ENCODE results near the gene MRPL44.

MRPL44 gene

DNA sequence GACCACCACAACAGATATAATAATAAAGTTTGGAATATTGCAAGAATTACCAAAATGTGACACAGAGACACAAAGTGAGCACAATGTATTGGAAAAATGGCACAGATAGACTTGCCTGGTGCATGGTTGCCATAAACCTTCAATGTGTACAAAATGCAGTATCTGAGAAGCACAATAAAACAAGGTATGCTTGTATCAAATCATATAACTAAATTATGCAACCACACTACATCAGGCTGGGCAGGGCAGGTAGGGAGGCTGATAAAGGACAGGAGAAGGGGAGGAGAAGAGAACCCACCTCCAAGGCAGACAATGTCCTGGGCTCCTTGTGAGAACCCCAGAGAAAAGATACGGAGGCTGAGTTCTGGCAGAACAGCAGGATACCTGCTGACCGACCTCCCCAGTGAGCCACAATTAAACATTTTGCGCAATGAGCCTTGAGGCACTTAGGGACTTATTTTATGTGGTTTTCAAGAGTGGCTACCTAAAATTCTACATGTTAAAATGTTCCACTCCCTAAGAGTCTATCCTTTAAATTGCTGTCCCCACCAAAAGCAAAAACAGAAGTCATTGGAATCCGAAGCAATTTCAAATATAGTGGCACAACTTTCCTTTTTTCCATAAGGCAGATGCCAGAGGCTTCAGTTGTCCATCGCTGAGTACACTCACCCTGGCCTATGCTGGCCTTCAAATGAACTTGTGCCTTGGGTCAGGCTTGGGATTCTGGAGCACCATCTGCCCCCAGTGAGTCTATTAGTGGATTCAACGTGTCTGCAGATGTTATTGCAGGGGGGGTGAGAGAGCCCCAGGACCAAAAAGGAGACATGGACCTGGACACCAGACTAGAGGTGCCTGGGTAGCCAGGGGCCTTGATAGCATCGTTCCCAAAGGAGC, 28.9 kb upstream of the MRPL44 start:
- H3K4me3 ChIP-seq (ENCODE audit: control insufficient read depth, low read depth, low read length), result no peak overlapping the region
- TF ChIP-seq, protein P1, sequence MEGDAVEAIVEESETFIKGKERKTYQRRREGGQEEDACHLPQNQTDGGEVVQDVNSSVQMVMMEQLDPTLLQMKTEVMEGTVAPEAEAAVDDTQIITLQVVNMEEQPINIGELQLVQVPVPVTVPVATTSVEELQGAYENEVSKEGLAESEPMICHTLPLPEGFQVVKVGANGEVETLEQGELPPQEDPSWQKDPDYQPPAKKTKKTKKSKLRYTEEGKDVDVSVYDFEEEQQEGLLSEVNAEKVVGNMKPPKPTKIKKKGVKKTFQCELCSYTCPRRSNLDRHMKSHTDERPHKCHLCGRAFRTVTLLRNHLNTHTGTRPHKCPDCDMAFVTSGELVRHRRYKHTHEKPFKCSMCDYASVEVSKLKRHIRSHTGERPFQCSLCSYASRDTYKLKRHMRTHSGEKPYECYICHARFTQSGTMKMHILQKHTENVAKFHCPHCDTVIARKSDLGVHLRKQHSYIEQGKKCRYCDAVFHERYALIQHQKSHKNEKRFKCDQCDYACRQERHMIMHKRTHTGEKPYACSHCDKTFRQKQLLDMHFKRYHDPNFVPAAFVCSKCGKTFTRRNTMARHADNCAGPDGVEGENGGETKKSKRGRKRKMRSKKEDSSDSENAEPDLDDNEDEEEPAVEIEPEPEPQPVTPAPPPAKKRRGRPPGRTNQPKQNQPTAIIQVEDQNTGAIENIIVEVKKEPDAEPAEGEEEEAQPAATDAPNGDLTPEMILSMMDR (IDR thresholded peaks at IDR 0.05; ENCODE audit: control insufficient read depth, insufficient read depth, low read depth, low read length, missing control alignments), result no peak
- no peak for DNase-seq (ENCODE audit: low read depth)

DNA sequence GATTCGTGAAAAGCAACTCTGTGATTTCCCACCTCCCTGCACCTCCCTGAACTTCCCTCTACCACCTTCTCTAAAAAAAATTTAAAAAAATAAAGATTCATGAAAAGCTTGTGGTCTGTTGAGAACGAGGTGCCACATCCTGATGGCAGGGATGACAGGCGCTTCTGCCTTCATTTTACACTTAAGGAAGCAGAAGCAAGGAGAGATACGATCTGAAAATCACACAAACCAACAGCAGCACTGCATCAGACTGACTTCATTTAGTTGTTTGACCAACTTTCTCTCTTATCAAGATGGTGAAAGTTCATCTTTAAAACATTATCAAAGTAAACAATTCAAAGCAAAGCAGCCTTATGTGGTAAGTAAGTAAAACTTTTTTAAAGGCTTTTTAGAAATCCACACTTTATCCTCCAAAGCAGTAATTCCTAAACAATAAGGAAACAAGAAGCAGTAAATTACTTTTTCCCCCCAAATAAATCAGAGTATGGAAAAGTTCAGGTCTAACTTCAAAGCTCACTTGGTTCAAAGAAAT, 27.6 kb upstream of the MRPL44 start:
- no peak overlapping the region for H3K4me3 ChIP-seq (ENCODE audit: control insufficient read depth, low read depth, low read length)
- no peak for DNase-seq (ENCODE audit: low read depth)

GRCh38 chr2:223930103-223930976, 26.9 kb upstream of the MRPL44 start:
- TF ChIP-seq, protein P1 (IDR thresholded peaks at IDR 0.05; ENCODE audit: control insufficient read depth, insufficient read depth, low read depth, low read length, missing control alignments), result no peak
- DNase-seq (ENCODE audit: low read depth), result no peak

More for the DNA sequence above, 27.6 kb upstream of the MRPL44 start:
- TF ChIP-seq, protein P1 (IDR thresholded peaks at IDR 0.05; ENCODE audit: control insufficient read depth, insufficient read depth, low read depth, low read length, missing control alignments), result no peak

GRCh38 chr2:223932816-223933800, 24.2 kb upstream of the MRPL44 start:
- no peak for DNase-seq (ENCODE audit: low read depth)
- no peak overlapping the region for H3K4me3 ChIP-seq (ENCODE audit: control insufficient read depth, low read depth, low read length)
- TF ChIP-seq, protein P1 (IDR thresholded peaks at IDR 0.05; ENCODE audit: control insufficient read depth, insufficient read depth, low read depth, low read length, missing control alignments), result no peak

More at GRCh38 chr2:223930103-223930976, 26.9 kb upstream of the MRPL44 start:
- H3K4me3 ChIP-seq (ENCODE audit: control insufficient read depth, low read depth, low read length), result no peak overlapping the region

DNA sequence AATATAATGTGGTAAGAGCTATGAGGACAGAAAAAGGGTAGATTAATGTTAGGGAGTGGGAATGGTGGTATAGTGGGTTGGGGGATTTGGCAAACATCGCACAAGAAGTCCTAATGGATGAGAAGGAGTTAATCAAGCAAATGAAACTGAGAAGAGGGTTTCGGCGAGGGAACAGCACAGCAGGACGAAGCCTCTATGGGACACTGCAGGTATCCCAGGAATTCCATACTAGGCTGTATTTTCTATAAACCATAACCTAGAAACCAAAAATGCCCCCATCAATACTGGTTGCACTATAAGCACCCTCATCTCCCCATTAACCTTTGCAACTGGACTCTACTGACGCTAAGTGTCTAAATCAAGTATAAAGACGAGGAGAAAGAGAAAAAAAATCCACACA, 22.4 kb upstream of the MRPL44 start:
- no peak for DNase-seq (ENCODE audit: low read depth)
- TF ChIP-seq, protein P1 (IDR thresholded peaks at IDR 0.05; ENCODE audit: control insufficient read depth, insufficient read depth, low read depth, low read length, missing control alignments), result no peak
- H3K4me3 ChIP-seq (ENCODE audit: control insufficient read depth, low read depth, low read length), result no peak overlapping the region

All from AG09309 (cell line).